Keratinocyte (primary cell): ENCODE data around the gene NBPF1. TPM values are rescaled to one million over a fixed set of nuclear protein-coding genes. Genes with fewer than 3 reads are reported as not detected.
"Not testable (repeated sequence)": the region's sequence is repeated elsewhere in the genome, so short reads cannot be mapped to it uniquely, and the experiment has no call there.

ENCODE experiments used
- DNase-seq: peaks from one replicate; pipeline ENCODE4 v3.0.0-alpha.2; 2011; ENCODE audit warnings: low read depth, missing footprints, low spot score
- FAIRE-seq: peaks from 2 replicates; lab custom pipeline; 2011; peaks lifted over from hg19 to GRCh38; lab: Jason Lieb, UNC
- H2AFZ ChIP-seq: 2 replicates; pipeline ENCODE4 v1.6.0; 2012; ENCODE audit warnings: low read length, control low read depth, inconsistent platforms; ENCODE audit not compliant: control insufficient read depth
- H3K27ac ChIP-seq: 2 replicates; pipeline ENCODE4 v1.5.1; 2011; ENCODE audit warnings: low read length; ENCODE audit not compliant: control insufficient read depth, insufficient read depth
- H3K27me3 ChIP-seq: 3 replicates; pipeline ENCODE4 v1.6.0; 2011; ENCODE audit warnings: low read length; ENCODE audit not compliant: control insufficient read depth, insufficient read depth; ENCODE audit errors: extremely low read depth
- H3K36me3 ChIP-seq, 2 experiments: 2 replicates in 1 of 2; 3 replicates in 1 of 2; pipeline ENCODE4 v1.5.1; 2011; ENCODE audit warnings: low read length in 2 of 2, mild to moderate bottlenecking in 1 of 2; ENCODE audit not compliant: control insufficient read depth in 2 of 2, insufficient read depth in 2 of 2; ENCODE audit errors: extremely low read depth in 1 of 2
- H3K4me1 ChIP-seq: 3 replicates; pipeline ENCODE4 v1.5.1; 2011; ENCODE audit warnings: low read length; ENCODE audit not compliant: control insufficient read depth, insufficient read depth; ENCODE audit errors: extremely low read depth
- H3K4me2 ChIP-seq: 3 replicates; pipeline ENCODE4 v1.6.0; 2011; ENCODE audit warnings: low read depth, low read length; ENCODE audit not compliant: control insufficient read depth, insufficient read depth; ENCODE audit errors: extremely low read depth
- H3K4me3 ChIP-seq, 3 experiments: fragments of 200-600 bp in 1 of 3; sonication (generic) in 1 of 3; 2 replicates in 2 of 3; 3 replicates in 1 of 3; pipeline ENCODE4 v1.5.1; 2011 to 2016; ENCODE audit warnings: low read length in 3 of 3, mild to moderate bottlenecking in 3 of 3, control low read depth in 2 of 3, inconsistent platforms in 1 of 3, low read depth in 1 of 3, mixed read lengths in 1 of 3, mixed run types in 1 of 3, moderate library complexity in 1 of 3; ENCODE audit not compliant: control insufficient read depth in 2 of 3, insufficient read depth in 2 of 3; ENCODE audit errors: extremely low read depth in 1 of 3
- H3K79me2 ChIP-seq: 2 replicates; pipeline ENCODE4 v1.6.0; 2012; ENCODE audit warnings: low read length; ENCODE audit not compliant: control insufficient read depth, insufficient read depth
- H3K9ac ChIP-seq: 3 replicates; pipeline ENCODE4 v1.6.0; 2011; ENCODE audit warnings: low read length; ENCODE audit not compliant: control insufficient read depth, insufficient read depth; ENCODE audit errors: extremely low read depth
- H3K9me1 ChIP-seq: 3 replicates; pipeline ENCODE4 v1.6.0; 2011; ENCODE audit warnings: low read length; ENCODE audit not compliant: control insufficient read depth, insufficient read depth; ENCODE audit errors: extremely low read depth
- H3K9me3 ChIP-seq: 2 replicates; pipeline ENCODE4 v1.5.1; 2012; ENCODE audit warnings: low read depth, low read length; ENCODE audit not compliant: control insufficient read depth
- H4K20me1 ChIP-seq: 3 replicates; pipeline ENCODE4 v1.6.0; 2011; ENCODE audit warnings: low read length; ENCODE audit not compliant: control insufficient read depth, insufficient read depth; ENCODE audit errors: extremely low read depth
- dilution Hi-C: fragments of 300-500 bp; cut with MboI; formaldehyde crosslinking; loops from one replicate; pipeline ENCODE4 v1.7.0; 2020; ENCODE audit warnings: low sequenced_read_pairs; ENCODE audit not compliant: extremely low pct_ligation_motif_present
- polyA plus RNA-seq, 5 experiments: library from polyadenylated mRNA; depleted of rRNA in 3 of 5; stranded (reverse) in 3 of 5; stranded (forward) in 1 of 5; unstranded in 1 of 5; fragments of >200 nt; gene quantifications; 1 replicate in 1 of 5; 2 replicates in 3 of 5; 3 replicates in 1 of 5; pipeline versions ENCODE4 v1.2.1 to v1.2.3, GENCODE V29; 2011 to 2012; ENCODE audit warnings: missing spikeins in 2 of 5, low read depth in 1 of 5, low replicate concordance in 1 of 5

NBPF1 gene
- polyA plus RNA-seq, 1 donor (not counting 4 experiments of a cell fraction or from before 2014, with no cell fraction given), result 16.4 TPM

DNA sequence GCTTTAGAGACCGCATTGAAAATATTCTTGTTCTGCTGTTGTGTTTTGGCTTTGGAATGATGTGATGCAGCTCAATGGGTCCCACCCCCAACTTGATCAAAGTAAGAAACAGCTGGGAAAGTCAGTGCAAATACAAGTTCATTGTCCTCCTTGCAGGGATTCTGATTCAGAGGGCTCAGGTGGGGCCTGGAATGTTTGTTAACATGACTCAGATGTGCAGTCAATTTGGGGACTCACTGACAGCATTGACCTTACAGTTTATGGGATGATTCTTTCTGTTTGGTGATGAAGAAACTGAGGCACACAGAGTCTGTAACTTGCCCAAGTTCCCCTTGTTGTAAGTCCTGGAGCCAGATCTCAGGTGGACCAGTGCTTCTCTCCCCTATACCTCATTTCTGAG, 18.1 kb downstream of the NBPF1 start:
- H3K27ac ChIP-seq, H3K9me3 ChIP-seq, H3K4me1 ChIP-seq, H3K4me2 ChIP-seq, DNase-seq, H3K36me3 ChIP-seq, H3K4me3 ChIP-seq, H3K27me3 ChIP-seq, FAIRE-seq, H3K79me2 ChIP-seq, H3K9ac ChIP-seq, H4K20me1 ChIP-seq, dilution Hi-C loops, H3K9me1 ChIP-seq, H2AFZ ChIP-seq: not testable (repeated sequence)

DNA sequence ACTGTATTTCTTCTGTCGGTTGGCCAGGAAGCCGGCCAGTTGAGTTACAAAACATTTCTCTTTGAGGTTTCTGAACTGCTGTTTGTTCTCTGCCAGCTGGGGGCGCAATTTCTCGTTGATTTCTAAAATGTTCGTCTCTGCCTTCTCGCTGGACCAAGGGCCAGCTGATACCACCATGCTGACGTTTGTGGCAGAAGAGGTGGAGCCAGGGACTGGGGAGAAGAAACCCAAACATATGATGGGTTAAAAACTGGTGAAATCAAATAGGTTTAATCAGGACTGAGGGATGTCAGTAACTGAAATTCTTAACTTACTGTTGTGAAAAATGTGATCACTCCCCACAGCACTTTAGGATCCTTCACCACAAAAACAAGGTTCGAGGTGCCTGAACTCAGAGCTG, 21.5 kb downstream of the NBPF1 start:
- H2AFZ ChIP-seq, H3K4me1 ChIP-seq, FAIRE-seq, dilution Hi-C loops, H3K4me2 ChIP-seq, H3K9ac ChIP-seq, H3K36me3 ChIP-seq, H3K9me3 ChIP-seq, H4K20me1 ChIP-seq, H3K27ac ChIP-seq, H3K79me2 ChIP-seq, H3K4me3 ChIP-seq, H3K9me1 ChIP-seq, DNase-seq, H3K27me3 ChIP-seq: not testable (repeated sequence)

- FAIRE-seq, H3K4me1 ChIP-seq, H3K9me3 ChIP-seq, dilution Hi-C loops, H2AFZ ChIP-seq, H3K4me3 ChIP-seq, H3K27me3 ChIP-seq, H3K9me1 ChIP-seq, H3K27ac ChIP-seq, H3K9ac ChIP-seq, DNase-seq, H3K79me2 ChIP-seq, H3K36me3 ChIP-seq, H3K4me2 ChIP-seq, H4K20me1 ChIP-seq: not testable (repeated sequence)
Observed at GRCh38 chr1:16588081-16588480, 25.3 kb downstream of the NBPF1 start.

GRCh38 chr1:16587639-16588038, 25.7 kb downstream of the NBPF1 start:
- H3K9me3 ChIP-seq, FAIRE-seq, H3K9ac ChIP-seq, H3K4me3 ChIP-seq, H2AFZ ChIP-seq, H4K20me1 ChIP-seq, H3K27me3 ChIP-seq, H3K79me2 ChIP-seq, H3K4me2 ChIP-seq, H3K36me3 ChIP-seq, H3K27ac ChIP-seq, dilution Hi-C loops, H3K4me1 ChIP-seq, DNase-seq, H3K9me1 ChIP-seq: not testable (repeated sequence)

GRCh38 chr1:16565324-16565723, 48.0 kb downstream of the NBPF1 start:
- H3K27me3 ChIP-seq, H3K9ac ChIP-seq, H3K79me2 ChIP-seq, DNase-seq, H4K20me1 ChIP-seq, H2AFZ ChIP-seq, dilution Hi-C loops, H3K4me3 ChIP-seq, FAIRE-seq, H3K4me2 ChIP-seq, H3K9me3 ChIP-seq, H3K27ac ChIP-seq, H3K4me1 ChIP-seq, H3K36me3 ChIP-seq, H3K9me1 ChIP-seq: not testable (repeated sequence)
